Measurements from ENCODE around the gene XK. TPM values are rescaled to one million over a fixed set of nuclear protein-coding genes. Genes with fewer than 3 reads are reported as not detected.

The XK gene
- total RNA-seq: 10 to 100 TPM; 10.5 to 47.7 (median 17.0) TPM
- 10 to 100 TPM in 1 of 3 donors, 1 to 10 TPM in 2; 1.1 to 11.9 (median 2.2) TPM for polyA plus RNA-seq
- long read RNA-seq, donor 1, full-length matches to known transcripts: 1 of 1 reads
- long read RNA-seq, donor 1, partial matches to known transcripts: 0 of 1 reads
- long read RNA-seq, donor 1, other reads (novel, unspliced or antisense): 0 of 1 reads
- long read RNA-seq, donor 2, full-length matches to known transcripts: 4 of 4 reads
- long read RNA-seq, donor 2, partial matches to known transcripts: 0 of 4 reads
- long read RNA-seq, donor 2, other reads (novel, unspliced or antisense): 0 of 4 reads
- long read RNA-seq, donor 3: 0 reads
- long read RNA-seq, donor 4, full-length matches to known transcripts: 1 of 1 reads
- long read RNA-seq, donor 4, partial matches to known transcripts: 0 of 1 reads
- long read RNA-seq, donor 4, other reads (novel, unspliced or antisense): 0 of 1 reads
- long read RNA-seq, donor 5, full-length matches to known transcripts: 2 of 2 reads
- long read RNA-seq, donor 5, partial matches to known transcripts: 0 of 2 reads
- long read RNA-seq, donor 5, other reads (novel, unspliced or antisense): 0 of 2 reads
- long read RNA-seq, donor 6, full-length matches to known transcripts: 11 of 23 reads
- long read RNA-seq, donor 6, partial matches to known transcripts: 12 of 23 reads
- long read RNA-seq, donor 6, other reads (novel, unspliced or antisense): 0 of 23 reads
- long read RNA-seq, donor 7, full-length matches to known transcripts: 3 of 3 reads
- long read RNA-seq, donor 7, partial matches to known transcripts: 0 of 3 reads
- long read RNA-seq, donor 7, other reads (novel, unspliced or antisense): 0 of 3 reads
- long read RNA-seq, donor 8, full-length matches to known transcripts: 3 of 3 reads
- long read RNA-seq, donor 8, partial matches to known transcripts: 0 of 3 reads
- long read RNA-seq, donor 8, other reads (novel, unspliced or antisense): 0 of 3 reads
- long read RNA-seq, donor 9: 0 reads
- long read RNA-seq, donor 10, full-length matches to known transcripts: 2 of 2 reads
- long read RNA-seq, donor 10, partial matches to known transcripts: 0 of 2 reads
- long read RNA-seq, donor 10, other reads (novel, unspliced or antisense): 0 of 2 reads

- TF ChIP-seq EP300 (IDR thresholded peaks at IDR 0.05): no peak
- no peak for TF ChIP-seq POLR2A (IDR thresholded peaks at IDR 0.05)
- peak in 2 of 3 donors; percentile 16 to 55 for TF ChIP-seq POLR2AphosphoS5 (IDR thresholded peaks at IDR 0.05)
- TF ChIP-seq, protein P1, sequence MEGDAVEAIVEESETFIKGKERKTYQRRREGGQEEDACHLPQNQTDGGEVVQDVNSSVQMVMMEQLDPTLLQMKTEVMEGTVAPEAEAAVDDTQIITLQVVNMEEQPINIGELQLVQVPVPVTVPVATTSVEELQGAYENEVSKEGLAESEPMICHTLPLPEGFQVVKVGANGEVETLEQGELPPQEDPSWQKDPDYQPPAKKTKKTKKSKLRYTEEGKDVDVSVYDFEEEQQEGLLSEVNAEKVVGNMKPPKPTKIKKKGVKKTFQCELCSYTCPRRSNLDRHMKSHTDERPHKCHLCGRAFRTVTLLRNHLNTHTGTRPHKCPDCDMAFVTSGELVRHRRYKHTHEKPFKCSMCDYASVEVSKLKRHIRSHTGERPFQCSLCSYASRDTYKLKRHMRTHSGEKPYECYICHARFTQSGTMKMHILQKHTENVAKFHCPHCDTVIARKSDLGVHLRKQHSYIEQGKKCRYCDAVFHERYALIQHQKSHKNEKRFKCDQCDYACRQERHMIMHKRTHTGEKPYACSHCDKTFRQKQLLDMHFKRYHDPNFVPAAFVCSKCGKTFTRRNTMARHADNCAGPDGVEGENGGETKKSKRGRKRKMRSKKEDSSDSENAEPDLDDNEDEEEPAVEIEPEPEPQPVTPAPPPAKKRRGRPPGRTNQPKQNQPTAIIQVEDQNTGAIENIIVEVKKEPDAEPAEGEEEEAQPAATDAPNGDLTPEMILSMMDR (IDR thresholded peaks at IDR 0.05): no peak
- Histone ChIP-seq H3K27ac (peak within 1 kb of the TSS; percentile 83 to 99 (median 86)), H3K4me1 (peaks cover 0 to 14% (median 7%) of the 10 kb centered on the region in 4 donors), H3K27me3 (peaks cover 0 to 4% (median 0%) of the 10 kb centered on the region in 3 donors), H3K9me3 (peaks cover 0 to 5% (median 0%) of the 10 kb centered on the region in 4 donors), H3K4me3 (peak within 1 kb of the TSS; percentile 47 to 53 (median 49)), H3K36me3 (no peaks in the 10 kb centered on the region)
- 2 to 44% (median 5%) methylated on average over 34 to 100 of the region's 100 CpGs for WGBS, 5 donors
- intact Hi-C loops (cut with DNase I; ENCODE audit: low total_unique reads): no loop called here
- peak; percentile 65 to 82 for DNase-seq
Observed at GRCh38 chrX:37685381-37686359, at the start of gene XK. TSS of gene XK (plus strand) at chrX:37685791. CDS start at chrX:37685962, 171 bp downstream.

DNA sequence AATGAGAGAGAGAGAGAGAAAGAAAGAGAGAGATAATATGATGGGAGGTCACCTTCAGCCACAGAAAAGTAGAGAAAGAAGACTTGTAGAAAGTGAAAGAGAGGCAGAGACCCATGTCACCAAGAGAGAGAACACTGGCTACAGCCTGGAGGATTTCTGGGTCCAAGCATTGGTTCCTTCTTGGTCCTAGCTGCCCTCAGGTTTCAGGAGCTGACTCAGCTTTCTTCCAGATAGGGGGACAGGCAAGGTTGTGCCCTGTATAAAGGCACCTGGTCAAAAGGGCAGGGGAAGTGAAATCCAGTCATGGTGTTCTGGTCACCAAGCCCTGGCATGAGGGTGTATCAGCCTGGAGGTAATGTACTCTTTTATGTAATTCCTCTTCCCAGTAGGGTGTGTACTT lies 47.5 kb upstream of the XK start:
- TF ChIP-seq, protein P1 (IDR thresholded peaks at IDR 0.05): no peak
- TF ChIP-seq POLR2AphosphoS5 (IDR thresholded peaks at IDR 0.05) (no peak), POLR2A (IDR thresholded peaks at IDR 0.05) (no peak), EP300 (IDR thresholded peaks at IDR 0.05) (no peak)

DNA sequence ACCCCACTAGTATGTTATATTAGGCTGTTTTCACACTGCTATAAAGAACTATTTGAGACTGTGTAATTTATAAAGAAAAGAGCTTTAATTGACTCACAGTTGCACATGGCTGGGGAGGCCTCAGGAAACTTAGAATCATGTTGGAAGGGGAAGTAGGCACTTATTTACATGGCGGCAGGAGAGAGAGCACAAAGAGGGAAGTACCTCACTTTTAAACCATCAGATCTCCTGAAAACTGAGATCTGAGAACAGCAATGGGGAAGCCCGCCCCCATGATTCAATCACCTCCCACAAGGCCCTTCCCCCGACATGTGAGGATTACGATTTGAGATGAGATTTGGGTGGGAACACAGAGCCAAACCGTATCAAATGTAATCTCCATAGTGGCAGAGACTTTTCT lies 45.4 kb upstream of the XK start:
- intact Hi-C loops (cut with DNase I; ENCODE audit: low total_unique reads): no loop called here
- Histone ChIP-seq H3K4me3 (no peak overlapping the region), H3K36me3 (no peaks in the 10 kb centered on the region), H3K27me3 (no peaks in the 10 kb centered on the region), H3K4me1 (no peaks in the 10 kb centered on the region), H3K9me3 (no peaks in the 10 kb centered on the region), H3K27ac (no peak overlapping the region)
- 74 to 90% (median 83%) methylated on average over 5 of the region's 5 CpGs for WGBS, 5 donors
- no peak for DNase-seq
- no peak for TF ChIP-seq EP300 (IDR thresholded peaks at IDR 0.05)
- TF ChIP-seq POLR2A (IDR thresholded peaks at IDR 0.05): no peak
- TF ChIP-seq, protein P1 (IDR thresholded peaks at IDR 0.05): no peak
- no peak for TF ChIP-seq POLR2AphosphoS5 (IDR thresholded peaks at IDR 0.05)

More for the DNA sequence above, 47.5 kb upstream of the XK start:
- intact Hi-C loops (cut with DNase I; ENCODE audit: low total_unique reads): no loop called here
- Histone ChIP-seq H3K36me3 (no peaks in the 10 kb centered on the region), H3K9me3 (peaks cover 0 to 8% (median 0%) of the 10 kb centered on the region in 4 donors), H3K4me1 (no peaks in the 10 kb centered on the region), H3K27ac (no peak overlapping the region), H3K4me3 (no peak overlapping the region), H3K27me3 (no peaks in the 10 kb centered on the region)
- DNase-seq: no peak

Data from stomach (tissue), 19 donors.